DND-41 (cell line): ENCODE measurements around the gene KRT86.

Experiments
- CTCF ChIP-seq: IDR thresholded peaks from 2 replicates; pipeline ENCODE4 v1.5.1; 2012; ENCODE audit warnings: borderline replicate concordance, low read length, moderate library complexity, mild to moderate bottlenecking; ENCODE audit not compliant: poor library complexity, severe bottlenecking; ENCODE audit errors: extremely low read depth
- EZH2 ChIP-seq: IDR thresholded peaks from 3 replicates; pipeline ENCODE4 v1.6.1; 2012; ENCODE audit warnings: borderline replicate concordance, low read depth, mild to moderate bottlenecking, moderate library complexity, low read length, inconsistent platforms; ENCODE audit not compliant: severe bottlenecking

- TF ChIP-seq CTCF (no peak), EZH2 (no peak)
Observed at GRCh38 chr12:52234223-52234810, 40.1 kb upstream of the KRT86 start.
